K562 (cell line): Measurements from ENCODE around the gene DNAJC11. TPM values are rescaled to one million over a fixed set of nuclear protein-coding genes. Genes with fewer than 3 reads are reported as not detected.

ENCODE experiments used
- BHLHE40 ChIP-seq: IDR thresholded peaks from 2 replicates; pipeline ENCODE4 v1.6.1; 2011; ENCODE audit warnings: low read length, improper control_type of control experiment
- ELF4 ChIP-seq: fragments of 450-650 bp; formaldehyde crosslinking; IDR thresholded peaks from 2 replicates; pipeline ENCODE4 v1.4.0; 2022; ENCODE audit warnings: missing genetic modification characterization
- HDAC6 ChIP-seq: IDR thresholded peaks from 2 replicates; pipeline ENCODE4 v1.6.1; 2012; ENCODE audit warnings: low read depth, mild to moderate bottlenecking, control low read depth, inconsistent platforms, low read length, moderate library complexity
- HNRNPH1 ChIP-seq: fragments of 200-400 bp; formaldehyde crosslinking; optimal IDR thresholded peaks from 2 replicates; pipeline ENCODE3; 2017; ENCODE audit warnings: low read depth, mild to moderate bottlenecking, low read length, moderate library complexity
- HNRNPK ChIP-seq: fragments of 200-400 bp; formaldehyde crosslinking; IDR thresholded peaks from one replicate; pipeline ENCODE4 v1.6.1; 2018; ENCODE audit warnings: mild to moderate bottlenecking, low read depth, low read length; ENCODE audit not compliant: poor library complexity, severe bottlenecking
- KDM4B ChIP-seq, 2 experiments: fragments of 450-650 bp in 1 of 2; sonication (generic) in 1 of 2; IDR thresholded peaks; 2 replicates each; pipeline ENCODE4 v1.6.1; 2016 to 2017; ENCODE audit warnings: borderline replicate concordance in 2 of 2, antibody characterized with exemption in 1 of 2, low read depth in 1 of 2, mild to moderate bottlenecking in 1 of 2
- MAFG ChIP-seq: fragments of 450-650 bp; conservative IDR thresholded peaks from 2 replicates; pipeline ENCODE4 v1.6.1; 2016; ENCODE audit warnings: missing genetic modification characterization, missing compliant biosample characterization
- MECOM ChIP-seq: fragments of 250-450 bp; sonication (Bioruptor Pico); IDR thresholded peaks from 2 replicates; pipeline ENCODE4 v1.8.0; 2022; ENCODE audit warnings: inconsistent platforms
- NONO ChIP-seq, 2 experiments: fragments of 200-400 bp in 1 of 2; fragments of 450-650 bp in 1 of 2; formaldehyde crosslinking in 1 of 2; IDR thresholded peaks; 2 replicates each; pipeline ENCODE4 v1.6.1; 2017; ENCODE audit warnings: low read depth in 2 of 2, mild to moderate bottlenecking in 2 of 2, moderate library complexity in 2 of 2, low read length in 1 of 2
- POLR2AphosphoS5 ChIP-seq: IDR thresholded peaks from 2 replicates; pipeline ENCODE4 v1.6.1; 2011; ENCODE audit warnings: mild to moderate bottlenecking, low read depth, low read length, moderate library complexity; ENCODE audit not compliant: control insufficient read depth, insufficient read depth
- POLR2G ChIP-seq: fragments of 200-400 bp; formaldehyde crosslinking; IDR thresholded peaks from 2 replicates; pipeline ENCODE4 v1.6.1; 2017; ENCODE audit warnings: low read depth, mild to moderate bottlenecking, antibody characterized with exemption, low read length, moderate library complexity
- SREBF1 ChIP-seq: fragments of 150-350 bp; IDR thresholded peaks from 2 replicates; pipeline ENCODE4 v1.6.1; 2014; ENCODE audit warnings: antibody characterized with exemption, low read depth, low read length, borderline replicate concordance
- SRF ChIP-seq, 2 experiments: fragments of 250-450, 450-650 bp in 1 of 2; sonication (Bioruptor Pico) in 1 of 2; sonication (generic) in 1 of 2; formaldehyde crosslinking; IDR thresholded peaks; 2 replicates each; pipeline versions ENCODE4 v1.5.0 to v1.5.1; 2020 to 2022; ENCODE audit warnings: mild to moderate bottlenecking in 1 of 2, missing genetic modification reagents in 1 of 2
- TCF15 ChIP-seq: fragments of 250-450 bp; sonication (Bioruptor Pico); IDR thresholded peaks from 2 replicates; pipeline ENCODE4 v1.8.0; 2022; ENCODE audit warnings: moderate library complexity, mild to moderate bottlenecking, inconsistent platforms
- ZFP1 ChIP-seq: fragments of 450-650 bp; formaldehyde crosslinking; IDR thresholded peaks from 2 replicates; pipeline ENCODE4 v1.4.0; 2020; ENCODE audit warnings: mild to moderate bottlenecking, mixed read lengths
- ZFP91 ChIP-seq: sonication (generic); formaldehyde crosslinking; IDR thresholded peaks from 2 replicates; pipeline ENCODE4 v1.8.0; 2022; ENCODE audit warnings: mild to moderate bottlenecking, missing genetic modification reagents
- ZNF143 ChIP-seq: sonication (generic); formaldehyde crosslinking; IDR thresholded peaks from 2 replicates; pipeline ENCODE4 v1.9.0; 2022; ENCODE audit warnings: mild to moderate bottlenecking, missing genetic modification reagents
- polyA plus RNA-seq, 8 experiments: library from polyadenylated mRNA; depleted of rRNA in 4 of 8; stranded (reverse) in 5 of 8; unstranded in 3 of 8; fragments of >200 nt; fragmentation: Nextera tagmentation in 2 of 8; fragmentation: Illumina TruSeq in 1 of 8; extraction: Ambion mirVana in 2 of 8; extraction: Trizol in 1 of 8; gene quantifications; 2 replicates each; pipeline versions ENCODE4 v1.2.1 to v1.2.3, GENCODE V29; 2011 to 2014; ENCODE audit warnings: inconsistent platforms in 1 of 8, missing spikeins in 1 of 8
- total RNA-seq, 7 experiments: library from RNA; depleted of rRNA in 6 of 7; stranded (reverse); fragments of >200 nt in 6 of 7; fragmentation: Illumina TruSeq in 2 of 7; extraction: Trizol in 2 of 7; gene quantifications; 2 replicates each; pipeline versions ENCODE4 v1.2.1 to v1.2.3, GENCODE V29; 2011 to 2021; ENCODE audit warnings: low replicate concordance in 1 of 7
- TF ChIP-seq, protein P1 (sequence below), 2 experiments: IDR thresholded peaks; 2 replicates each; pipeline ENCODE4 v1.6.1; 2012; ENCODE audit warnings: improper control_type of control experiment in 2 of 2, low read depth in 2 of 2, low read length in 2 of 2, borderline replicate concordance in 1 of 2
- TF ChIP-seq, protein P2 (sequence below): fragments of 250-450 bp; sonication (Bioruptor Pico); IDR thresholded peaks from 2 replicates; pipeline ENCODE4 v1.5.0; 2022; ENCODE audit warnings: mild to moderate bottlenecking

The DNAJC11 gene
- total and polyA plus RNA-seq, 9 of the 15 experiments (the other 6 are each of a cell fraction or from before 2014, with no cell fraction given) = 14.1 to 123 (median 76.6) TPM

DNA sequence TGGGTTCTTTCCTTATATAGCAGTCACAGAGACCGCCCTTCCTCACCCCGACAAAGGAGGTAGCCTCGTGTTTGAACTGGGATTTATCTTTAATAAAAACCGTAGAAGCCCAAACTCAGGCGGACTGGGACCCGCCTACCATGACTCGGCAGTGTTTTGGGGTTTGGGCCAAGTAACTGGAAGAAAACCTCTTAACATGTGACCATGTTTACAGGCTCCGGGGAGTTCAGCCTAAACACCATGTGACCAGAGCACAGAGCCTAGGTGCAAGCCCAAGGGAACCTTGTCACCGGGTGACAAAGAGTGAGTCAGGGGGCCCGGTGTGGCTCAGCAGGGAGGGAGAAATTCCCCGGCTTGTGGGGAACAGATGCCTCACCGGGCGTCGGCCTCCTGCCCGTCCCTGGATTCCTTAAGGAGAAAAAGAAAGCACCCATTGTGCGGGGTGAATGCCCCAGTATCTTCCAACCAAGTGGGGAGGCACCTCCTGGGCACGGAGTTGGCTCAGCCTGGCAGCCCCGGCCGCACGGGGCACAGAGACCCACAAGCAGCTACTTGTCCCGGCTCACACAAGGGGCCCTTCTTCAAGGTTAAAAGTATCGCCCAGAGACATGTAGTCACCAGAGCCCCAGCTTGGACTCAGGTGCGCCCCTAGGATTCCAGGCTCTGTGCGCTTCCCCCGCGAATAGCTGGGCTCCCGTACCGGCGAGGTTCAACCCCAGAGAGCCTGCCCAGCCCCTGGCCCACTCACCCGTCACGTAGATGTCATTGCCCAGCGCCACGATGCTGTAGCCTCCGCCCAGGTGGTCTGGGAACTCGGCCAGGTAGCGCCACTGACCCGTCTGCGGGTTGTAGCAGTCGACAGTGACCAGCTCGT, 100.3 kb downstream of the DNAJC11 start (continued):
- TF ChIP-seq MECOM (no peak), TCF15 (CRISPR knock-in tag) (no peak), HDAC6 (no peak), ZFP1 (no peak), MAFG (tag) (peak; percentile 96), BHLHE40 (peak; percentile 71), HNRNPK (no peak), ZFP91 (CRISPR knock-in tag) (no peak), KDM4B (IDR thresholded peaks at IDR 0.05; ENCODE audit: borderline replicate concordance in 2 of 2, low read depth in 1 of 2) (peak in 1 of 2 experiments; percentile 42; a peak in 1 of 4 replicates), SRF (CRISPR knock-in tag; IDR thresholded peaks at IDR 0.05) (peak; percentile 80 to 98; a peak in 3 of 4 replicates), ZNF143 (CRISPR knock-in tag) (no peak), POLR2AphosphoS5 (no peak), HNRNPH1 (no peak), NONO (IDR thresholded peaks at IDR 0.05; ENCODE audit: low read depth in 2 of 2, low read length in 1 of 2) (0 out of 4 replicates have a peak, but pooled peaks of 1 of the 2 experiments have one; percentile 16), ELF4 (0 out of 2 replicates have a peak, but pooled peaks have one; percentile 19), POLR2G (peak; percentile 59), SREBF1 (no peak)
- TF ChIP-seq, protein P1, sequence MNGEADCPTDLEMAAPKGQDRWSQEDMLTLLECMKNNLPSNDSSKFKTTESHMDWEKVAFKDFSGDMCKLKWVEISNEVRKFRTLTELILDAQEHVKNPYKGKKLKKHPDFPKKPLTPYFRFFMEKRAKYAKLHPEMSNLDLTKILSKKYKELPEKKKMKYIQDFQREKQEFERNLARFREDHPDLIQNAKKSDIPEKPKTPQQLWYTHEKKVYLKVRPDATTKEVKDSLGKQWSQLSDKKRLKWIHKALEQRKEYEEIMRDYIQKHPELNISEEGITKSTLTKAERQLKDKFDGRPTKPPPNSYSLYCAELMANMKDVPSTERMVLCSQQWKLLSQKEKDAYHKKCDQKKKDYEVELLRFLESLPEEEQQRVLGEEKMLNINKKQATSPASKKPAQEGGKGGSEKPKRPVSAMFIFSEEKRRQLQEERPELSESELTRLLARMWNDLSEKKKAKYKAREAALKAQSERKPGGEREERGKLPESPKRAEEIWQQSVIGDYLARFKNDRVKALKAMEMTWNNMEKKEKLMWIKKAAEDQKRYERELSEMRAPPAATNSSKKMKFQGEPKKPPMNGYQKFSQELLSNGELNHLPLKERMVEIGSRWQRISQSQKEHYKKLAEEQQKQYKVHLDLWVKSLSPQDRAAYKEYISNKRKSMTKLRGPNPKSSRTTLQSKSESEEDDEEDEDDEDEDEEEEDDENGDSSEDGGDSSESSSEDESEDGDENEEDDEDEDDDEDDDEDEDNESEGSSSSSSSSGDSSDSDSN (IDR thresholded peaks at IDR 0.05; ENCODE audit: borderline replicate concordance in 1 of 2, low read depth in 2 of 2, low read length in 2 of 2) = peak in 1 of 2 experiments; percentile 37; a peak in 1 of 4 replicates
- TF ChIP-seq, protein P2, sequence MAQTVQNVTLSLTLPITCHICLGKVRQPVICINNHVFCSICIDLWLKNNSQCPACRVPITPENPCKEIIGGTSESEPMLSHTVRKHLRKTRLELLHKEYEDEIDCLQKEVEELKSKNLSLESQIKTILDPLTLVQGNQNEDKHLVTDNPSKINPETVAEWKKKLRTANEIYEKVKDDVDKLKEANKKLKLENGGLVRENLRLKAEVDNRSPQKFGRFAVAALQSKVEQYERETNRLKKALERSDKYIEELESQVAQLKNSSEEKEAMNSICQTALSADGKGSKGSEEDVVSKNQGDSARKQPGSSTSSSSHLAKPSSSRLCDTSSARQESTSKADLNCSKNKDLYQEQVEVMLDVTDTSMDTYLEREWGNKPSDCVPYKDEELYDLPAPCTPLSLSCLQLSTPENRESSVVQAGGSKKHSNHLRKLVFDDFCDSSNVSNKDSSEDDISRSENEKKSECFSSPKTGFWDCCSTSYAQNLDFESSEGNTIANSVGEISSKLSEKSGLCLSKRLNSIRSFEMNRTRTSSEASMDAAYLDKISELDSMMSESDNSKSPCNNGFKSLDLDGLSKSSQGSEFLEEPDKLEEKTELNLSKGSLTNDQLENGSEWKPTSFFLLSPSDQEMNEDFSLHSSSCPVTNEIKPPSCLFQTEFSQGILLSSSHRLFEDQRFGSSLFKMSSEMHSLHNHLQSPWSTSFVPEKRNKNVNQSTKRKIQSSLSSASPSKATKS (CRISPR knock-in tag) = no peak
